ENCODE measurements around the gene PRKAG2.
A peak's percentile ranks its signal among the peaks of the same experiment; 100 is the strongest.
"Not testable (repeated sequence)": the region's sequence is repeated elsewhere in the genome, so short reads cannot be mapped to it uniquely, and the experiment has no call there.

DNA sequence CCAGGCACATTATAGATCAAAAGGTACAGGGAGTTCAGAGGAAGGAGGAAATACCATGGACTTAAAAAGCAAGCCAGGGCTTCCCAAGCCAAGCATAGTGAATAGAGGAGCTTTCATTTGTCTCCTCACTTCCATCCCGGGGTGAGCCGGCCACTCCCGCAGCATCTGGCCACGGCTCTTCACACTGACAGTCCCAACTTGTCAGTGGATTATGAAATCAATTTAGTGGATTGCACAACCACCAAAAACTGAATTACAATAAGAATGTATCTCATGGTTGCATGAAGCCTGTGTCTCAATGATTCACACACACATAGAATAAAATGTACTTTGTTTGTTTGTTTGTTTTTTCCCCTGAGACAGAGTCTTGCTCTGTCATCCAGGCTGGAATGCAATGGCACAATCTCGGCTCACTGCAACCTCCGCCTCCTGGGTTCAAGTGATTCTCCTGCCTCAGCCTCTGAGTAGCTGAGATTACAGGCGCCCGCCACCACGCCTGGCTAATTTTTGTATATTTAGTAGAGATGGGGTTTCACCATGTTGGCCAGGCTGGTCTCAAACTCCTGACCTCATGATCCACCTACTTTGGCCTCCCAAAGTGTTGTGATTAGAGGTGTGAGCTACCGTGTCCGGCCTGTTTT is 79.1 kb downstream of the PRKAG2 start:
- TF ChIP-seq, protein P1, sequence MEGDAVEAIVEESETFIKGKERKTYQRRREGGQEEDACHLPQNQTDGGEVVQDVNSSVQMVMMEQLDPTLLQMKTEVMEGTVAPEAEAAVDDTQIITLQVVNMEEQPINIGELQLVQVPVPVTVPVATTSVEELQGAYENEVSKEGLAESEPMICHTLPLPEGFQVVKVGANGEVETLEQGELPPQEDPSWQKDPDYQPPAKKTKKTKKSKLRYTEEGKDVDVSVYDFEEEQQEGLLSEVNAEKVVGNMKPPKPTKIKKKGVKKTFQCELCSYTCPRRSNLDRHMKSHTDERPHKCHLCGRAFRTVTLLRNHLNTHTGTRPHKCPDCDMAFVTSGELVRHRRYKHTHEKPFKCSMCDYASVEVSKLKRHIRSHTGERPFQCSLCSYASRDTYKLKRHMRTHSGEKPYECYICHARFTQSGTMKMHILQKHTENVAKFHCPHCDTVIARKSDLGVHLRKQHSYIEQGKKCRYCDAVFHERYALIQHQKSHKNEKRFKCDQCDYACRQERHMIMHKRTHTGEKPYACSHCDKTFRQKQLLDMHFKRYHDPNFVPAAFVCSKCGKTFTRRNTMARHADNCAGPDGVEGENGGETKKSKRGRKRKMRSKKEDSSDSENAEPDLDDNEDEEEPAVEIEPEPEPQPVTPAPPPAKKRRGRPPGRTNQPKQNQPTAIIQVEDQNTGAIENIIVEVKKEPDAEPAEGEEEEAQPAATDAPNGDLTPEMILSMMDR (IDR thresholded peaks at IDR 0.05; ENCODE audit: low read depth, low read length): not testable (repeated sequence)
- TF ChIP-seq POLR2A (IDR thresholded peaks at IDR 0.05; ENCODE audit: extremely low read depth, insufficient read length); MYC (IDR thresholded peaks at IDR 0.05; ENCODE audit: low read depth, low read length): not testable (repeated sequence)
- TF ChIP-seq, protein P2, sequence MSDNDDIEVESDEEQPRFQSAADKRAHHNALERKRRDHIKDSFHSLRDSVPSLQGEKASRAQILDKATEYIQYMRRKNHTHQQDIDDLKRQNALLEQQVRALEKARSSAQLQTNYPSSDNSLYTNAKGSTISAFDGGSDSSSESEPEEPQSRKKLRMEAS (IDR thresholded peaks at IDR 0.05; ENCODE audit: low read depth, low read length): 0 out of 2 replicates have a peak, but pooled peaks have one; percentile 31

Measured in NB4 (cell line).